GM21717 (cell line): ENCODE results near the gene UNC13D.
"Not testable (repeated sequence)": the region's sequence is repeated elsewhere in the genome, so short reads cannot be mapped to it uniquely, and the experiment has no call there.

Experiments
- ATAC-seq: cut with Tn5 transposase; IDR thresholded peaks from one replicate; pipeline ENCODE4 v1.9.1; 2021; ENCODE audit warnings: mild to moderate bottlenecking, moderate library complexity; ENCODE audit not compliant: unreplicated experiment

UNC13D gene

DNA sequence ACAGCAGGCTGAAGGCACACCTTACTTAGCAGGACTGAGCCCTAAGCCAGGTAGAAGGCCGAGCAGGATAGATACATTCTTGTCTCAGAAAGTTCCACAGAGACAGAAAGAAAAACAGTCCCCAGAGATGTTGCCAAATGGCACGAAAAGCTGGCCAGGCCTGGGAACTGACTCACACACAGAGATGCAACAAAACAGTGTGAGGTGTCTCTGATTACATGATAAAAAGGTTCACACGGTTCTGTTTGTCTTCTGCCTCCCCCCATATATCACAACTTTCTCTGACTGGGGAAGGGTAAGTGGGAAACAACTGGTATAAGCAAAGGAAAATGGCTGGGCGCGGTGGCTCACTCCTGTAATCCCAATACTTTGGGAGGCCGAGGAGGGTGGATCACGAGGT lies 9.2 kb upstream of the UNC13D start:
- no peak for ATAC-seq

DNA sequence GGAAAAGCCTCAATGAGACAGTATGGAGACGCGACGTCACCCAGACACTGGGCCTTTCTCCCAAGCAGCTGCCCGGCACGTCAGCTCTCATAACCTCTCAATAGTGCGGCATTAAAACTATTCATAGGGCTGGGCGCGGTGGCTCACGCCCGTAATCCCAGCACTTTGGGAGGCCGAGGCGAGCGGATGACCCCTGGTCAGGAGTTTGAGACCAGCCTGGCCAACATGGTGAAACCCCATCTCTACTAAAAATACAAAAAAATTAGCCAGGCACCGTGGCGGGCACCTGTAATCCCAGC lies 7.4 kb upstream of the UNC13D start:
- not testable (repeated sequence) for ATAC-seq

DNA sequence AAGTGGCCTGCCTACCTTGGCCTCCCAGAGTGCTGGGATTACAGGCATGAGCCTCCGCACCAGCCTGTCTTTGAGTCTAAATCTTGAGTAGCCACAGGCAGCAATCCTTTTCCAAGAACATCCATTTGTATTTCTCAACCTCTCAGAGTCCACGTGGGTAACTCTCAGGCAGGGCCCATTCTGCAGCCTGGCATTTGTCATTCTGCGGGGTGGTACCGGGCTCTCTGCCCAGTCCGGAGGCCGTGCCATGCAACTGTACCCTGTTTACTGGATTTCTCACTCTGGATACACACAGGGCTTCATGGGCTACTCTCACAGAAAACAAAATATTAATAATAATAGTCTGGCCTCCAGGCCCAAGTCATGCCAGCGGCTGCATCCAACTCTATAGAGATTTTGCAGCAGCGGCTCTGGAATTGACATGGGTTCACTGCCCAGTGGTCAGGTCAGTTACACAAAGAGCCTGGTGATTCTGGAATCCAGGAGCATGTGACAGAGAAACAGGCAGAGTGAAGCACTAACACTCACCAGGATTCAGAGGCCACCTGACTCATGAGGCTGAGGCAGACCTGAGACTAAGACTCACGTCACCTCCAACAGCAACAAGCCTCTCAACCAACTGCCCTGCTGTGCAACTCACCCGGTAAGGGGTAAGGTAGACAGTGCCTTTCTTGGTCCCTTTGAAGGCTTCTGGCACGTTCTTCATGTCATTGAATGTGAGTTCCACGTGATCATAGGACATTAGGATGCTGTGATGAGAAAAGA lies 6.9 kb upstream of the UNC13D start:
- ATAC-seq: no peak

DNA sequence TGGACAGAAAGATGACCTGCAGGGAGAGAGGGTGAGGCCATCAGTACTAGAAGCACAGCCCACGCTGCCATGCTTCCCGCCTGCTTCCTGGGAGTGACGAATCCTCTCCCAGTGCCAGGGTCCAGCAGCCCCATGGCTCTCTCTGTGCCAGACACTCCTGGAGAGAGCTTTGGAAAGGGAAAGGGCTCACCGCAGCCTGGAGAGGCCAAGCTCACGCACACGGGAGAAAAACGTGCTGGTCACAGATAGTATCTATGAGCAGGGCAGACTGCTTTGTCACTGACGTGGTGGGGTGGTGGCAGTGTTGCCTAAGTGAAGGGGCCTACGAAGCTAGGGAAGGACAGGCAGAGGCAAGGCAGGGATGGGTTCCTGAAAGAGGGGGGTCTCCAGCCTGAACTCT lies 5.5 kb upstream of the UNC13D start:
- no peak for ATAC-seq

DNA sequence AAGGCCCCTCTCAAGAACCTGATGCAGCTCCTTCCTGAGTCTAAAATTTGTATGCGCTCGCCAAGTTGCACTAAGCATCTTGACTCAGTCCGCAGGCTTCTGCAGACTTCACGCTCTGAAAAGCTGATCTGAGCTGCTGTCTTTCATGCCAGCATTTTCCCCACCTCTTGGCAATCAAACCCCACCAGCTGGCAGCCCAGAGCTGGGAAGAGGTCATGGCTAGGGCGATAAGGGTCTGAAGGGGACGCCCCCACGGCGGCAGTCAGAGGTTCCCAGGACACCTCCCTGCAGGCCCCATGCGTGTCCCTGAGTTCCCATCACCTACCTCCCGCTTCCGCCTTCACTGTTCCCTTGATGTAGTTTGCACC lies 5.1 kb upstream of the UNC13D start:
- ATAC-seq: no peak

DNA sequence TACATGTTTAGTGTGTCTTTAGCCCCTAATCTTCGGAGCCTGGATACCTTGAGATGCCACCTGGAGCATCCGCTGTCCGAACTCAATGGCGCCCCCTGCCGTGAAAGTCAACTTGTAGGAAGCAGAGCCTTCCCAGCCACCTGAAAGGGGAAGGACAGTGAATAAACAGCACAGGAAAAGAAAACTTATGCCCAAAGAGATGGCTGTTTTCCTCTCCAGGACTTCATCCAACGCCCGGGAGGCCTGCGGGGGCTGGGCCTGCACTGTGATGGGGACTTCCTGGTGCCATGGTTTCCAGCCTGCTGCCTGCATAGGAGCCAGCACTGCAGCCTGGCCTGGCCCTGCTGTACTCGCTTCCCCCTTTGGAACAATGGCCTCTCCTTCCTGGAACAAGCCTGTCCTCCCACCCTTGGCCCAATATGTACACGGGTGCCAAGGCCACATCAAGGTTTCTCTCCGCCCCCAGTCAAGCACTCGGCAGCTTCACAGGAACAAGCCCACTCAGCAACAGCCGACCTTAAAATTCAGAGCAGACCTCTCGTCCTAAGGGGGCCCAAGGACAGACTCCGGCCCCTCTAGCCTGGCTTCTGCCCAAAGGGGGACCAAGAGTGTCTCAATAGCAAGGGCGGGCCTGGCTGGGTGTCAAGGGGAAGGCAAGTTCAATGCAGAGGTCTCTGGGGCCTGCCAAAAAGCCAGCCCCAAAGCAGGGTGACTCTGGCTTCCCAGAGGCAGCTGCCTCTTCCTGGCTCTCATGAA lies 4.5 kb upstream of the UNC13D start:
- no peak for ATAC-seq

DNA sequence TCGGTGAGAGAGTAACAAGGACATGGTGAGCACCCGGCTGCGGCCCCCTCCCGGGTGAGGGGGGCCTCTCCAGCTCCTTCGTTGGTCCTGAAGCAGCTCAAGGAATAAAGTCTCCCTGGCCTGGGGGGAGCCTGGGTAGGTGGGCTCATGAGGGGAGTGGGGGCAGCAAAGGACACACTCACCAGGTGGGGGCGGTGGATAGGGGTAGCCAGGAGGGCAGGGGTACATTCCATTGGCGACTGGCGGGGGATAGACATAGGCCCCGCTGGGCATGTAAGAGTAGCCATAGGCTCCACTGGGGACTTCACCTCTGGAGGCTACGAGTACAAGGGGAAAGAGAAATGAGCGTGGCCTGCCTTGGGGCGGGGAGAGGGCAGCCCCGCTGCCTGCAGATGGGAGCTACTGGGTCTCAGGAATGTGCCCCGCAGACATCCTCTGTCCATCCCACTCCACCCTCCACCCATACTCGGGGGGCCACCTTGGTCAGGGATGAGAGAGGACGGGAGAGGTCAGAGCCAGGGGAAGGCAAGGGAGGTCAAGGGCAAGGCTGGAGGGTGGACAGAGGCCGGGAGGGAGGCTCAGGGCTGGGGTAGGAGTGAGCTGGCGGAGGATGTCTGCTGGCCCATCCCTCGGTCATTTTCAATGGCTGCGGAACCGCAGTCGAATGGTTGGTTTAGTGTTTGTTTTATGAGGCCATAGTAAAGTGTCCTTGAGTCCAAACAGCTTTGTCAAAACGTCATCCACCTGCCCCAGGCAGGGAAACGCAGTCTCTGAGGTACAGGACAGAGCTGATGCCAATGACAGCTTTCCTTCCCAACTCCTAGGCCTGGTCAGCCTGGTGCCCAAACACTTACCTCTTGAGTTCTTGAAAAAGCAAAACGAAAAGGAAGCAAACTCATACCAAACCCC lies 3.7 kb upstream of the UNC13D start:
- no peak for ATAC-seq

DNA sequence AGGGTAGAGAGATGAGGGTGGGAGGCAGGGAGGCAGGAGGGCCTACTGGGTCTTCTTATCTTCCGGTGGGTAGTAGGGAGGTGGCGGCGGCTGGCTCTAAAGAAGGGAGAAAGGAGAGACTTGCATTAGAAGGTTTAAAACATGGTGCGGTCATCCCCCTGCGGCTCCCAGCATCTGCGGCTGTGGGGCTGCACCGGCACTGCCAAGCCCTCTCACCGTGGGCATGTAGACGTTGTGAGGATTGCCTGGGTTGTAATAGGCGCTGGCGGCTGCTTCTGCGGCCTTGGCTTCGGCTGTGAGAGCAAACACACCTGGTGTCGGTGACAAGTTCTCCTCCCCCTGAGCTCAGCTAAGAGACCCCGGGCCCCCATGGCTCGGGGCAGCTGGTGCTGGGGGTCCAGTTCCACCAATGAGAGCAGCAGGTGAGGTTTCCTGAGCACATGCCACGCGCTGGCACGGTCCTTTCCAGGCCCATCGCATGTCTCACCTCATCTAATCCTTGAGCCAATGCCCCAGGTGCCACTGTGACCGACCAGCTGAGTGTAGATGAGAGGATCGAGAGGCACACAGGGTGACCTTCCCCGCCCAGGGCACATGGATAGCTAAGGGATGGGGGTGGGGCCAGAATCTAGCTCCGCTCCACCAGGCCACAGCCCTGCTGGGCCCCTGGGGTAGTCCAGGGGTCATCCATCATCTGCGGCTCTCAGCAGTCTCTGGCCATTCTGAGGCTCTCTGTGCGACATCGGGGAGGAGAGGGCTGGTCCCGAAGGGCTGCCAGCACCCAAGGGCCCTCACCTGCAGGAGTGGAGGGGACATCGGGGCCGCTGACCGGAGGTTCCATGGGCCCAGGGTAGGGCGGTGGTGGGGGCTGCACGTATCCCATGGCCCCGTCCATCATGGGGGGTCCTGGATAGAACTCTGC lies 2.7 kb upstream of the UNC13D start:
- ATAC-seq: no peak

DNA sequence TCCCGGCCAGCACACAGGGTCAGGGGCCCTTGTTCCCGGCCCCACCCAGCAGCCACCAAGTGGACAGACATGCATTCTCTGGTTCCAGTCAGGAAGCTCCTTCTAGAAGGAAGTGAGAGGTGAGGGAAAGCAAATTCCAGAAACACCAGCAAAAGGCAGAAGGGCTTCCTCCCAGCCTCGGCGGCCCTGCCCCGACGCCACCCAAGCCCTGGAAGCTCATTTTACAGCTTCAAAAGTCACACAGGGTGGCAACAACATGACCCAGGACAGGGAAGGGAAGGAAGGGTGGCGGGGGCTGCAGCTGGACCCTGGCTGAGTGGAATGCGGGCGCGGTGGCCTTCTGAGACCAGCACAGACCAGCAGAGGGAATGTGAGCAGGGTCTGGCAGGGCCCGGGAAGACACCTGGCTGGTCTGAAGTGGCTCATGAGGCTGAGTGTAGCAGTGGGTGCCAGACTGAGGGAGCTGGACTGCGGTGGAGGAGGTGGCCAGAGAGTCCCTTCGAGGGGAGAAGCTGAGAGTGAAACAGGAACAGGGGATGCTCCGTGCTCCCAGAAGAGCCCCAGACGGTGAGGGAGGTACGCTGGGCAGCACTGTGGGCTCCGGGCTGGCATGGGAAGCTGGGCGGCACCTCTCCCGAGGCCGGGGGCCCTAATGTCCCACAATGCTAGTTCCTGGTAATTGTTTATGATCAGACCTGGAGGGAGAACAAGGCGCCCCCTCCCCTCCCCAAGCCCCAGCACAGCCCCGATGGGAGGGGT lies 1.9 kb upstream of the UNC13D start:
- no peak for ATAC-seq

DNA sequence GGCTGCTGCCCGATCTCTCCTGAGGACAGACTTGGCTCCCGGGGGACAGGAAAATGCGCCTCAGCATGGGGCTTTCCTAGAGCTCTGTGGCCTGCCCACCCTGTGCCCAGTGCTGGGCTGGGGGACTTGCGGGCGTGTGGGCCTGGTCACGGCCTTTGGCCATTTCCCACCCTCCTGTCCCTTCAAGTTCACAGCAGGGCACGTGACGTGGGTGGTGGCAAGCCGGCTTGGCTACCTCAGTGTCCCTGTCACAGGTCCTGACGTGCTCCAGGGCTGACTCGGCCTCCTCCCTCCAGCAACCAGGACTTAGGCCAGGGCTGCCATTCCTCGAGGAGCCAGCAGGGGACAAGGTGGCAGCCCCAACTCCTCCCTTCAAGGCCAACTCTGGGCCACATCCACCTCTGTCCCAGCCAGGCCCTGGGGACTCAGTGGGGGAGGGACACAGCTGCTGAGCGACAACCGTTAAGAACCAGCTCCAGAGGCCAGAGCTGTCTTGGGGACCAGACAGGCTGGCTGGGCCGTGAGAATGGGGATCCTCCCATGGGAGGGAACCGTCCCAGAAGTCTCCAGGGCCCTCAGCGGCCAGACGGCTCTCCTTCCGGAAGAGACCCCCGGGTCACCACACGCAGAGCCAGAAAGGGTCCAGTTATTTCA lies 981 bp upstream of the UNC13D start:
- peak; percentile 63 for ATAC-seq

DNA sequence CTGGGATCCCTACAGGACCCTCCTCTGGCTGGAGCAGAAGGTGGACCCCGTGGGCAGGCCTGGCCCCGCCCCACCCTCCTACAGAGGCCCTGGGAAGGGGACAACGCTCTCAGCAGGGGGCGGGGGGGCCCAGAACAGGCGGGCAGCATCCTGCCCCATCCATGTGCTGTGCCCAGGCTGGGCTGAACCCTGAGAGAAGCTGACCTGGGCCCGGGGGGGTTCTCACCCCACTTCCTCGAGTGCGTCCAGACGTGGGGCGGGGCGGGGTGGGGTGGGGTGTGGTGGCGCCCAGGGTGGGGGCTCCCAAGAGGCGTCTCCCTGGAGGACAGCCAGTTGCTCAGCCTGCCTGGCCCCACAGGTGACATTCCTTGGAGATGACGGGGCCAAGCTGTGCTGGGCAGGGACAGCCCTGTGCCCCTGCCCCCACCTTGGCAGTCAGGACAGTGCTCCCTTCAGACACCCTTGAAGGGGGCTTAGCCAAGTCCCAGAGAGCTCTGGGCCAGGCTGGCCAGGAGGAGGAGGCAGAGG lies 390 bp upstream of the UNC13D start:
- ATAC-seq: no peak

DNA sequence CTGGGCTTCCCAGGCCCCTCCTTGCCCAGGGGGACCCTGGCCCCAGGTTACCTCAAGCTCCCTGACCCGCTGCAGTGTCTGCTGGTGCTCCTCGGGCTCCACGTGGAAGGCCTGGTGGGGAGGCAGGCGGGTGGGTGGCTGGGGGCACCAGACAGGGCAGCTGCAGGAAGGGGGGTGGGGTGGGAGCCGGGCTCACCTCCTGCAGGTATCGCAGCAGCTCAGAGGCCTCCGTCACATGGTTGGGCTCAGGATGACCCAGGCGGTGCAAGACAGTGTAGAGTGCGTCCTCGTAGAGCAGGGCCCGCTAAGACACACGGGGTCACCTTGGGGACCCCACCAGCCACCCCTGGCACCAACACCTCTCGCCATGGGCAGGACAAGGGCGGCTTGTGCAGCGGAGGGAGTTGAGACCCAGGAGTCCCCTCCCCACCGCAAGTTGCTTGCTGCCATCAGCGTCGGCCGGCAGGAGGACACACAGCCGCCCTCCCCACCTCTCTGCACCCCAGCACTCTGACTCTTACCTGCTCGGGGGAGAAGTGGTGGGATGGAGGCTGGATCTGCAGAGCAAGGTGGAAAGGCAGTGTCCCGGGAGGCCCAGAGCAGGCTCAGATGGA lies 1.1 kb downstream of the UNC13D start:
- no peak for ATAC-seq

DNA sequence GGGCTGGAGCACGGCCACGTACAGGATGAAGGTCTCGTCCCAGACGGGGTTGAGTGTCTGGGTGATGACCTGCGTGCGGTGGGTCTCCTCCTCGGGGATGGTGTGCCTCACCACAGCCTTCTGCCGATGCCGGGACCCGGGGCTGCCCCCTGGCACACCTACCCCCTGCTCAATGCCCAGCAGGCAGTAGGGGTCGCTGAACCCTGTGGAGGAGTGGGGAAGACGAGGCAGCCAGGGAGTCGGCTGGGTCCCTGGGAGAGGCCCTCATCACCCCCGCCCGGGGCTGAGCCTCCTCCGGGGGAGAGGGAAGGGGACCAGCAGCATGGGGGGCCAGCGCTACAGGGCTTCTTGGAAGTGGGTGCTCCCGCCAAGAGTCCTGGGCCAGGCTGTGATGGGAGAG lies 1.8 kb downstream of the UNC13D start:
- ATAC-seq: no peak

DNA sequence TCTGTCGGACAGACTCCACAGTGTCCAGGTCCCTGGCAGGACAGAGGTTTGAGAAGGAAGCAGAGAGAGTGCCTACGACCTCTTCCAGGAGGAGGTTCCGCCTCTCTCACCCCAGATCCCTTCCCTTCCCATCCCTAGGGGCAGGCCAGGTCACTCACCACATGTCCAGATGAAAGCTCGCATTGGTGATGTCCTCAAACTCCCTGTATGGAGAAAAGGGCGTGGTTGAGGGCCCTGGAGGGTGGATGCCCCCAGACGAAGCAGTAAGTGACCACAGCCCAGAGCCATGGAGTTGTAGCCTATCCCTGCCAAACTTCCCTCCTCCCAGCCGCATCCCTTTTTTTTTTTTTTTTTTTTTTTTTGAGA lies 3.4 kb downstream of the UNC13D start:
- ATAC-seq: no peak

DNA sequence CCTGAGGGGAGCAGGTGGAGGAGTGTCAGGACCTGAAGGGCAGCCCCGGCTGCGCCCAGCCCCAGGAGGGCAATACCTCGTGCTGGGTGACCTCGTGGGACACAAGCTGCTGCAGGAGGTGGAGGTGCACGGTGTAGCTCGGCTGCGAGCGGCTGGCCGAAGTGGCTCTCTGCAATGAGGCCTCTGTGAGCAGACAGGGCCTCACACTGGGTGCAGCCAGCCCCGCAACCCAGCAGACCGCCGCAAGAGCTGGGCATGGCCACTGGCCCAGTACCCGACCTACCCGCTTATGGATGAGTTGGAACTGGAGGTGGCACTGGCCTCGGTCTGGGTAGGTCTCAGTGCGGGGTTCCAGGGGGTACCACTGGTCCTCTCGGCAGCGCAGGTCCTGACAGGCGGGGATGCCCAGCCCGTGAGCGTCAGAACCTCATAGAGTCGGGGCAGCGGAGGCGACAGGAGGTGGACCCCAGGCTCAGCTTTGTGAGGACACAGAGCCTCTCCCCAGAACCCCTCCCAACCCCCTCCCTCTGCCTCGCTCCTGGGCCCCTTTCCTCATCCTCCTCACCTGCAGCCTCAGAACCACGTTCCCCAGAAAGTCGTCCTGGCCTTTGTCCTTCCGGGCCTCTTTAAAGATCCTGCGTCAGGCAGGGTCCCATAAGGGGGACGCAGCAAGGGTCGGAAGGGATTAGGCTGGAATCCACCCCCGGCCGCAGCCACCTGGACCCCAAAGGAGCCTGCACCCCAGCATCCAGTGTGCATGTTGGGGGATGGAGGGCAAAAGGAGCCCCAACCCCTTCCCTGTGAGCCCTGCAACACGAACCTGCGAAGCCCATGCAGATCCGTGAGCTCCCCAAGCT lies 4.0 kb downstream of the UNC13D start:
- no peak for ATAC-seq

DNA sequence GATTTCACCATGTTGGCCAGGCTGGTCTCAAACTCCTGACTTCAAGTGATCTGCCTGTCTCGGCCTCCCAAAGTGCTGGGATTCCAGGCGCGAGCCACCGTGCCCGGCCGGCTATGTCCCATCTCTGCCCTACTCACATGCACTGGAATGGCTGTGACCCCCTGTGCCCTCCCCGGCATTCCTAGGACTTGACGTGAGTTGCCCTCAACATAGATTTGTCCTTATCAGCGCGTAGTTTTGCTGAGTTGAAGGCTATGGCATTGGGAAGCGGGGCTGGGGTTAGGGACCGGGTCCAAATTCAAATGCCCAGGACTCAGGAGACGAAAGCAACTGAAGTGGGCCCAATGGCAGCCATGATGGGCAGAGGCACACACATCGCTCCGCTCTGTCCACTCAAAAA lies 5.8 kb downstream of the UNC13D start:
- ATAC-seq: no peak

DNA sequence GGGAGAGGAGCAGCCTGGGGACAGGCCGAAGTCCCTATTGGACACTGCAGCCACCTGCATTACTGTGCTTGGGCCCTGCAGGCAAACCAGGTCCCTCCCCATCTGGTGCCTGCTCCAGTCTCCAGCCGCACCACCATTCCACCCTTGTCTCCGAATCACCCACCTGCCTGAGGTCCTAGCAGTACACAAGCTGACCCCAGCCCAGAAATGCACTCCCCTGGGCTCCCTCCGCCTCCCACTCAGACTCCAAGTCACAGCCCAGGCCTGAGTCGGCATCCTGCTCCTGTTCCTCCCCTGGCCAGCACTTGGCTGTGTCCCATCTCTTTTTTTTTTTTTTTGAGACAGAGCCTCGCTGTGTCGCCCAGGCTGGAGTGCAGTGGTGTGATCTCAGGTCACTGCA lies 6.3 kb downstream of the UNC13D start:
- ATAC-seq: no peak

DNA sequence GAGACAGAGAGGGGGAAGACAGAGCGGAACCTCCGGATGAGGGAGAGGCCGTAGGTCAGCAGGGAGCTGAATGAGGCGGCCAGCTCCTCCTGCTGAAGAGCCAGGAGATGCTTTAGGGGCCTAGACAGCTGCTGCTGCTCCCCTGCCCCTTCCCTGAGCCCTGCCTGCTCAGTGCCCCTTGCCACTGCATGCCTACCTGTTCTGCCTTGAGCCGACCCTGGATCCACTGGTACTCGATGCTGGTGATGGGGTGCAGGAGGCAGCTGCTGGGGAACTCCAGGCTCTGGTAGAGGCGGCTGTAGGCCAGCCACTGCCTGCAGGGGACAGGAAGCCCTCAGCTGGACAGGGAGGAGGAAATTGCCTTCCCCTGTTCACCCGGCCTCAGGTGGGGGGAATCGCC lies 7.6 kb downstream of the UNC13D start:
- no peak for ATAC-seq
